ENCODE measurements around the gene NUP62CL. TPM values are rescaled to one million over a fixed set of nuclear protein-coding genes. Genes with fewer than 3 reads are reported as not detected.
"Not testable (repeated sequence)": the region's sequence is repeated elsewhere in the genome, so short reads cannot be mapped to it uniquely, and the experiment has no call there.

Gene NUP62CL
- polyA plus RNA-seq, 1 donor from 2014 or later, result 1.9 TPM

DNA sequence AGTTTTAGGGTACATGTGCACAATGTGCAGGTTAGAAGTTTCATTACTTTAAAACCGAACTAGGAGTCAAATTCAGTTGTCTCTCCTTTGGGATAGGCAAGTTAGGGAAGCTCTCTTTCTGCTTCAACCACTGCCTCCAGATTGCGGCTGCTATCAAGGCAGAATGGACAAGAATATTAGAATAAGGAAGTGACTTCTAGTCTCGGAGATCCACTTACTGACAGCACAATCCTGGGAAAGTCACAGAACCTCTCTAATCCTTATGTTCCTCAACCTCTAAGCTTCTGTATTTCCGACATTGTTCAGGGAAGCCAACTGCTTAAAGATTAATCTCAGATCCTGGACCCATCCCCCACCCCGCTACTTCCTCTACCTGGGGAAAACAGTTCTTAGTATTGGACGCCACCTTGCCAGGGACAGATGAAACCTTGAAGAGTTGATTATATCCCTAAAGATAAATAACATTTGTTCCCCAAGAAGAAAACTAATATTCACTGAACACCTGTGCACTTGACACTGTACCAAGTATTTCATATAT lies 2.1 kb downstream of the NUP62CL start:
- H2AFZ ChIP-seq (ENCODE audit: low read depth, low read length), result no peak overlapping the region
- H4K20me1 ChIP-seq (ENCODE audit: insufficient read depth), result no peaks in the 10 kb centered on the region
- H3K36me3 ChIP-seq (ENCODE audit: insufficient read depth, low read length), result no peaks in the 10 kb centered on the region
- H3K27me3 ChIP-seq (ENCODE audit: insufficient read depth, low read depth, low read length), result no peaks in the 10 kb centered on the region
- no peaks in the 10 kb centered on the region for H3K9me3 ChIP-seq (ENCODE audit: low read length)
- H3K27ac ChIP-seq (ENCODE audit: low read length), result no peak overlapping the region
- H3K9ac ChIP-seq (ENCODE audit: low read length), result no peak overlapping the region
- no peaks in the 10 kb centered on the region for H3K79me2 ChIP-seq (replicated peaks; ENCODE audit: insufficient read depth, low read length)
- H3K9me2 ChIP-seq (ENCODE audit: insufficient read depth, low read length), result no peaks in the 10 kb centered on the region
- no peak for TF ChIP-seq MXI1 (conservative IDR thresholded peaks at IDR 0.05; ENCODE audit: poor library complexity, severe bottlenecking)
- TF ChIP-seq SMC3 (conservative IDR thresholded peaks at IDR 0.05; ENCODE audit: poor library complexity), result no peak
- TF ChIP-seq TAF1 (IDR thresholded peaks at IDR 0.05; ENCODE audit: low read depth), result no peak
- TF ChIP-seq EZH2 (IDR thresholded peaks at IDR 0.05; ENCODE audit: borderline replicate concordance, insufficient read depth, low read length, poor library complexity, severe bottlenecking), result no peak
- TF ChIP-seq, protein P1, sequence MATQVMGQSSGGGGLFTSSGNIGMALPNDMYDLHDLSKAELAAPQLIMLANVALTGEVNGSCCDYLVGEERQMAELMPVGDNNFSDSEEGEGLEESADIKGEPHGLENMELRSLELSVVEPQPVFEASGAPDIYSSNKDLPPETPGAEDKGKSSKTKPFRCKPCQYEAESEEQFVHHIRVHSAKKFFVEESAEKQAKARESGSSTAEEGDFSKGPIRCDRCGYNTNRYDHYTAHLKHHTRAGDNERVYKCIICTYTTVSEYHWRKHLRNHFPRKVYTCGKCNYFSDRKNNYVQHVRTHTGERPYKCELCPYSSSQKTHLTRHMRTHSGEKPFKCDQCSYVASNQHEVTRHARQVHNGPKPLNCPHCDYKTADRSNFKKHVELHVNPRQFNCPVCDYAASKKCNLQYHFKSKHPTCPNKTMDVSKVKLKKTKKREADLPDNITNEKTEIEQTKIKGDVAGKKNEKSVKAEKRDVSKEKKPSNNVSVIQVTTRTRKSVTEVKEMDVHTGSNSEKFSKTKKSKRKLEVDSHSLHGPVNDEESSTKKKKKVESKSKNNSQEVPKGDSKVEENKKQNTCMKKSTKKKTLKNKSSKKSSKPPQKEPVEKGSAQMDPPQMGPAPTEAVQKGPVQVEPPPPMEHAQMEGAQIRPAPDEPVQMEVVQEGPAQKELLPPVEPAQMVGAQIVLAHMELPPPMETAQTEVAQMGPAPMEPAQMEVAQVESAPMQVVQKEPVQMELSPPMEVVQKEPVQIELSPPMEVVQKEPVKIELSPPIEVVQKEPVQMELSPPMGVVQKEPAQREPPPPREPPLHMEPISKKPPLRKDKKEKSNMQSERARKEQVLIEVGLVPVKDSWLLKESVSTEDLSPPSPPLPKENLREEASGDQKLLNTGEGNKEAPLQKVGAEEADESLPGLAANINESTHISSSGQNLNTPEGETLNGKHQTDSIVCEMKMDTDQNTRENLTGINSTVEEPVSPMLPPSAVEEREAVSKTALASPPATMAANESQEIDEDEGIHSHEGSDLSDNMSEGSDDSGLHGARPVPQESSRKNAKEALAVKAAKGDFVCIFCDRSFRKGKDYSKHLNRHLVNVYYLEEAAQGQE (IDR thresholded peaks at IDR 0.05; ENCODE audit: borderline replicate concordance), result no peak
- no peak for TF ChIP-seq POLR2AphosphoS5 (IDR thresholded peaks at IDR 0.05)
- TF ChIP-seq CTCF (IDR thresholded peaks at IDR 0.05; ENCODE audit: poor library complexity, severe bottlenecking), result no peak
- no peak for TF ChIP-seq EP300 (conservative IDR thresholded peaks at IDR 0.05; ENCODE audit: poor library complexity, severe bottlenecking)
- TF ChIP-seq RAD21 (conservative IDR thresholded peaks at IDR 0.05), result no peak
- no peak overlapping the region for H3K4me3 ChIP-seq (ENCODE audit: low read length)
- H3F3A ChIP-seq (ENCODE audit: insufficient read depth, low read length, poor library complexity, severe bottlenecking), result no peaks in the 10 kb centered on the region
- no peak overlapping the region for H3K4me2 ChIP-seq (ENCODE audit: low read length)

DNA sequence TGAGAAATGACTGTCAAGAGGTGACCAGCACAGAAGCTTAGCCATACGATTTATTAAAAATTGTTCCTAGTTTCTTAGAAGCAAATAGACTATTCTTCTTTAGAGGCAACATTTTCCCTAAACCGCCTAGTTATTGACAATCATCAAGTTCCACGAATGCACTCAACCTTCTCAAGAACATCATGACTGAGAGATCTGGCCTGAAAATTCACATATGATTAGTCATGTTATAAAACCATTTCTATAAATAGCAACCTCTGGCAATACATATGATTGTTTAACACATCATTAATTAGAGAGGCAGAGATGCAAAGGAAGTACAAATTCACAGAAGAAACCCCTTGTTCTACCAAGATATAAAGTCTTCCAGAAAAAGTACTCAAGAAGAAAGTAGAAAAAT lies 6.7 kb downstream of the NUP62CL start:
- Histone ChIP-seq H3K9me2 (ENCODE audit: insufficient read depth, low read length) (no peaks in the 10 kb centered on the region), H4K20me1 (ENCODE audit: insufficient read depth) (no peaks in the 10 kb centered on the region), H3K79me2 (replicated peaks; ENCODE audit: insufficient read depth, low read length) (no peaks in the 10 kb centered on the region), H3K9me3 (ENCODE audit: low read length) (no peaks in the 10 kb centered on the region), H2AFZ (ENCODE audit: low read depth, low read length) (no peak overlapping the region), H3K36me3 (ENCODE audit: insufficient read depth, low read length) (no peaks in the 10 kb centered on the region), H3K27me3 (ENCODE audit: insufficient read depth, low read depth, low read length) (no peaks in the 10 kb centered on the region), H3K27ac (ENCODE audit: low read length) (no peak overlapping the region), H3F3A (ENCODE audit: insufficient read depth, low read length, poor library complexity, severe bottlenecking) (no peaks in the 10 kb centered on the region), H3K4me2 (ENCODE audit: low read length) (no peak overlapping the region), H3K4me3 (ENCODE audit: low read length) (no peak overlapping the region), H3K9ac (ENCODE audit: low read length) (no peak overlapping the region)
- TF ChIP-seq POLR2AphosphoS5 (IDR thresholded peaks at IDR 0.05) (no peak), TAF1 (IDR thresholded peaks at IDR 0.05; ENCODE audit: low read depth) (no peak), EZH2 (IDR thresholded peaks at IDR 0.05; ENCODE audit: borderline replicate concordance, insufficient read depth, low read length, poor library complexity, severe bottlenecking) (no peak), RAD21 (conservative IDR thresholded peaks at IDR 0.05) (no peak), EP300 (conservative IDR thresholded peaks at IDR 0.05; ENCODE audit: poor library complexity, severe bottlenecking) (no peak), CTCF (IDR thresholded peaks at IDR 0.05; ENCODE audit: poor library complexity, severe bottlenecking) (no peak), SMC3 (conservative IDR thresholded peaks at IDR 0.05; ENCODE audit: poor library complexity) (no peak), MXI1 (conservative IDR thresholded peaks at IDR 0.05; ENCODE audit: poor library complexity, severe bottlenecking) (no peak)
- TF ChIP-seq, protein P1 (IDR thresholded peaks at IDR 0.05; ENCODE audit: borderline replicate concordance), result no peak

DNA sequence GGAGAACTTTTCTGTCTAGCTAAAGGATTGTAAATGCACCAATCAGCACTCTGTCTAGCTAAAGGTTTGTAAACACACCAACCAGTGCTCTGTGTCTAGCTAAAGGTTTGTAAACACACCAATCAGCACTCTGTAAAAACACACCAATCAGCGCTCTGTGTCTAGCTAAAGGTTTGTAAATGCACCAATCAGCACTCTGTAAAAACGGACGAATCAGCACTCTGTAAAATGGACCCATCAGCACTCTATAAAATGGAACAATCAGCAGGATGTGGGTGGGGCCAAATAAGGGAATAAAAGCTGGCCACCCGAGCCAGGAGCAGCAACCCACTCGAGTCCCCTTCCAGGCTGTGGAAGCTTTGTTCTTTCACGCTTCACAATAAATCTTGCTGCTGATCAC lies 8.2 kb downstream of the NUP62CL start:
- not testable (repeated sequence) for H3K27me3 ChIP-seq (ENCODE audit: insufficient read depth, low read depth, low read length); H3F3A ChIP-seq (ENCODE audit: insufficient read depth, low read length, poor library complexity, severe bottlenecking); H3K36me3 ChIP-seq (ENCODE audit: insufficient read depth, low read length); H3K79me2 ChIP-seq (replicated peaks; ENCODE audit: insufficient read depth, low read length); H3K27ac ChIP-seq (ENCODE audit: low read length); H3K9me3 ChIP-seq (ENCODE audit: low read length); H3K4me3 ChIP-seq (ENCODE audit: low read length); H2AFZ ChIP-seq (ENCODE audit: low read depth, low read length); H3K9me2 ChIP-seq (ENCODE audit: insufficient read depth, low read length); H3K4me2 ChIP-seq (ENCODE audit: low read length); H3K9ac ChIP-seq (ENCODE audit: low read length); H4K20me1 ChIP-seq (ENCODE audit: insufficient read depth)
